GM12892 (cell line): ENCODE results near the gene CCDC60.

Experiments
- POLR2A ChIP-seq: IDR thresholded peaks from 2 replicates; pipeline ENCODE4 v1.6.1; 2011; ENCODE audit warnings: low read depth, low read length, control low read depth
- POLR2AphosphoS5 ChIP-seq: IDR thresholded peaks from 2 replicates; pipeline ENCODE4 v1.6.1; 2011; ENCODE audit warnings: low read depth, low read length, control low read depth

DNA sequence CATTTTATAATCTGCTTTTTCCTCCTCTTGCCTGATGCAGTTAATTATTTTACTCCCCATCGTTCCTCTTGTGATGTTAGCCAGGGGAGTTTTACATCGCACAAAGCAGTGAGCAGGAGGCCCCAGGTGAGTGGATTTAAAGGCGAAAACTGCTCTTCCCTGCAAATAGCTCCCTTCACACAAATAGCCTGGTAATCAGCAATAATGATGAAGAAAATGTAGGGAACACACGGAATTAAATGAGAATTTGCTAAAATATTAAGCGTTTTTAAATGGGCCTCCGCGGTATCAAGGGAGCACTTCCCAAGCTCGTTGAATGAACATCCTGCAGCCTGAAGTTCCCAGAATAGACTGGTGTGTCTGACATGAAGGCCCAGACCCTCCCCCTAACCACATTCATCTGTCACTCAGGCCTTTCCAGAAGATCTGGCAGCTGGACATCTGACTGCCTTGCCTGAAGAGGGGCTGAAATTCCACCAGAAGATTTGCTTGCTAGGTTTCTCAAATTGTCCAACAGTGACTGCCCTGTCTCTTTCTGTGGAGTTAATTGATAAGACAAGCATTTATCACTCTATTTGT is 127.2 kb downstream of the CCDC60 start:
- TF ChIP-seq POLR2A (no peak), POLR2AphosphoS5 (no peak)
